NCI-H2081 (cell line): ENCODE data around the gene LCN1.

Source experiments
- DNase-seq, 2 experiments: peaks; one replicate each; lab custom pipeline; 2025; lab: John Stamatoyannopoulos, UW

The LCN1 gene

GRCh38 chr9:135520916-135521607, at the start of gene LCN1:
LCN1 (plus strand) TSS chr9:135521440; CDS start chr9:135521498, 58 bp downstream.
- DNase-seq: no peak

- DNase-seq: no peak
These were observed 49.2 kb upstream of the LCN1 start for GRCh38 chr9:135471791-135472640.

GRCh38 chr9:135473972-135474543, 47.2 kb upstream of the LCN1 start:
- DNase-seq: no peak

- DNase-seq: no peak
These were observed 46.3 kb upstream of the LCN1 start for GRCh38 chr9:135474915-135475314.

GRCh38 chr9:135476561-135477355, 44.5 kb upstream of the LCN1 start:
- no peak for DNase-seq

- no peak for DNase-seq
These were observed 43.0 kb upstream of the LCN1 start for GRCh38 chr9:135478191-135478590.

- DNase-seq: no peak
These were observed 42.3 kb upstream of the LCN1 start for GRCh38 chr9:135478829-135479468.

GRCh38 chr9:135479469-135480052, 41.7 kb upstream of the LCN1 start, which contains the start of gene PPP1R26:
PPP1R26 (plus strand) TSS chr9:135479782; CDS start chr9:135484511, 4,729 bp downstream.
- DNase-seq: no peak

GRCh38 chr9:135480071-135480939, 40.9 kb upstream of the LCN1 start:
- DNase-seq: no peak

GRCh38 chr9:135480940-135481310, 40.3 kb upstream of the LCN1 start:
- no peak for DNase-seq

GRCh38 chr9:135482015-135482754, 39.1 kb upstream of the LCN1 start:
- DNase-seq: no peak

- DNase-seq: no peak
These were observed 36.6 kb upstream of the LCN1 start for GRCh38 chr9:135484460-135485277.

GRCh38 chr9:135485385-135485784, 35.9 kb upstream of the LCN1 start:
- DNase-seq: no peak

- DNase-seq: no peak
These were observed 35.4 kb upstream of the LCN1 start for GRCh38 chr9:135485832-135486231.

- DNase-seq: no peak
These were observed 34.8 kb upstream of the LCN1 start for GRCh38 chr9:135486267-135487065.

- no peak for DNase-seq
These were observed 33.8 kb upstream of the LCN1 start for GRCh38 chr9:135487281-135488012.

GRCh38 chr9:135488013-135488330, 33.3 kb upstream of the LCN1 start:
- no peak for DNase-seq
